ENCODE results near the gene CSF1R.

CSF1R gene

DNA sequence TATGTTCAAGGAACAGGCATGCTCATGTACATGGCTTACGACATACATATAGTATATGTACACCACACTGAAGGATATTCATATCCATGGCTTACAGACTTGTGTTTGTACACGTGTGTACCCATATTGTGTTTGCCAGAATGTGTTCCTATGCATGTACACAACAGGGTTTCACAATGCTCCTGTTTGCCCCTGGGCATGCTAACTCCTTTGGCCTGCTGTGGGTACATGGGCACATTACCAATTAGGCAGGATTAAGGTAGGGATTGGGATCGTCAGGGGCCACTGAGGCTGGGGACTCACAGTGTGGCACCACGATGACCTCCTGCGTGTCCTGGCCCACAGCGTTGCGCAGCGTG is 43.1 kb upstream of the CSF1R start:
- Histone ChIP-seq H3K4me3 (ENCODE audit: low read depth, low read length, poor library complexity, severe bottlenecking) (no peak overlapping the region), H3K4me1 (ENCODE audit: insufficient read depth, low read length, severe bottlenecking) (no peaks in the 10 kb centered on the region), H3K9me3 (ENCODE audit: low read length) (no peaks in the 10 kb centered on the region), H3K4me2 (ENCODE audit: low read length) (no peak overlapping the region), H3K79me2 (ENCODE audit: insufficient read depth, low read length) (no peaks in the 10 kb centered on the region), H3K9me2 (ENCODE audit: low read depth, low read length) (no peaks in the 10 kb centered on the region), H4K20me1 (ENCODE audit: insufficient read depth, low read length) (no peaks in the 10 kb centered on the region), H2AFZ (ENCODE audit: low read length) (no peak overlapping the region), H3K27ac (ENCODE audit: low read depth, low read length, poor library complexity, severe bottlenecking) (no peak overlapping the region), H3K27me3 (ENCODE audit: insufficient read depth, low read length) (no peaks in the 10 kb centered on the region), H3K9ac (ENCODE audit: low read length) (no peak overlapping the region), H3F3A (ENCODE audit: insufficient read depth, low read length) (no peaks in the 10 kb centered on the region), H3K36me3 (ENCODE audit: insufficient read depth, low read length) (no peaks in the 10 kb centered on the region)
- no peak for TF ChIP-seq CTCF (IDR thresholded peaks at IDR 0.05; ENCODE audit: low read length)
- no peak for TF ChIP-seq EZH2 (IDR thresholded peaks at IDR 0.05; ENCODE audit: borderline replicate concordance, low read length)

DNA sequence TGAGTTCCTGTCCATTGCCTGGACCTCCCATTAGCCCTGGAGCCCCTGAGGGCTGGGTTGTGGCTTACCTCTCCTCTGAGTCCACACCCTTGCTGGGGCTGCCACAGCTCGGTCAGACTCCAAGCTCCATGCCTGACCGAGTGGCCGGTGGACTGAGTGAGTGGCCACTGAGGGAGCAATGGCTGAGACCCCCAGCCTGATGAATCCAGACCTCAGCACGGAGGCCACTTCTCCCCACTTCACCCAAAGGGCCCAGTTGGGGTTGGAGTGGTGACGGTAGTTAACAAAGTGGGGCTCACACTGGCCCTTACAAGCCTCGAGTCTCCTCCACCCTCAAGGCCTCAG is 40.5 kb upstream of the CSF1R start:
- no peak overlapping the region for H2AFZ ChIP-seq (ENCODE audit: low read length)
- H3K36me3 ChIP-seq (ENCODE audit: insufficient read depth, low read length): no peaks in the 10 kb centered on the region
- H3K4me1 ChIP-seq (ENCODE audit: insufficient read depth, low read length, severe bottlenecking): no peaks in the 10 kb centered on the region
- no peaks in the 10 kb centered on the region for H3F3A ChIP-seq (ENCODE audit: insufficient read depth, low read length)
- no peaks in the 10 kb centered on the region for H3K9me3 ChIP-seq (ENCODE audit: low read length)
- H3K4me3 ChIP-seq (ENCODE audit: low read depth, low read length, poor library complexity, severe bottlenecking): no peak overlapping the region
- TF ChIP-seq CTCF (IDR thresholded peaks at IDR 0.05; ENCODE audit: low read length) (no peak), EZH2 (IDR thresholded peaks at IDR 0.05; ENCODE audit: borderline replicate concordance, low read length) (no peak)
- no peak overlapping the region for H3K4me2 ChIP-seq (ENCODE audit: low read length)
- H3K9me2 ChIP-seq (ENCODE audit: low read depth, low read length): no peaks in the 10 kb centered on the region
- no peaks in the 10 kb centered on the region for H4K20me1 ChIP-seq (ENCODE audit: insufficient read depth, low read length)
- H3K27ac ChIP-seq (ENCODE audit: low read depth, low read length, poor library complexity, severe bottlenecking): no peak overlapping the region
- H3K79me2 ChIP-seq (ENCODE audit: insufficient read depth, low read length): no peaks in the 10 kb centered on the region
- H3K9ac ChIP-seq (ENCODE audit: low read length): no peak overlapping the region
- no peaks in the 10 kb centered on the region for H3K27me3 ChIP-seq (ENCODE audit: insufficient read depth, low read length)

- Histone ChIP-seq H3F3A (ENCODE audit: insufficient read depth, low read length) (no peaks in the 10 kb centered on the region), H3K27ac (ENCODE audit: low read depth, low read length, poor library complexity, severe bottlenecking) (no peak overlapping the region), H3K9me2 (ENCODE audit: low read depth, low read length) (no peaks in the 10 kb centered on the region), H2AFZ (ENCODE audit: low read length) (no peak overlapping the region), H3K79me2 (ENCODE audit: insufficient read depth, low read length) (no peaks in the 10 kb centered on the region), H3K4me3 (ENCODE audit: low read depth, low read length, poor library complexity, severe bottlenecking) (no peak overlapping the region), H3K9me3 (ENCODE audit: low read length) (no peaks in the 10 kb centered on the region), H4K20me1 (ENCODE audit: insufficient read depth, low read length) (no peaks in the 10 kb centered on the region), H3K27me3 (ENCODE audit: insufficient read depth, low read length) (no peaks in the 10 kb centered on the region), H3K4me2 (ENCODE audit: low read length) (no peak overlapping the region), H3K36me3 (ENCODE audit: insufficient read depth, low read length) (no peaks in the 10 kb centered on the region), H3K4me1 (ENCODE audit: insufficient read depth, low read length, severe bottlenecking) (no peaks in the 10 kb centered on the region), H3K9ac (ENCODE audit: low read length) (no peak overlapping the region)
- TF ChIP-seq CTCF (IDR thresholded peaks at IDR 0.05; ENCODE audit: low read length) (no peak), EZH2 (IDR thresholded peaks at IDR 0.05; ENCODE audit: borderline replicate concordance, low read length) (no peak)
These were observed 40.0 kb upstream of the CSF1R start for GRCh38 chr5:150126199-150126920.
